ENCODE data around the gene TBX2.

TBX2 gene

GRCh38 chr17:61402073-61402541 lies 2.5 kb downstream of the TBX2 start:
- no peak for DNase-seq (ENCODE audit: low read depth in 2 of 2)

- no peak for DNase-seq (ENCODE audit: low read depth in 2 of 2)
Measured at GRCh38 chr17:61402978-61403800, 3.5 kb downstream of the TBX2 start.

GRCh38 chr17:61403801-61404662 lies 4.4 kb downstream of the TBX2 start:
- DNase-seq (ENCODE audit: low read depth in 2 of 2), result no peak

GRCh38 chr17:61404663-61404912 lies 4.9 kb downstream of the TBX2 start:
- DNase-seq (ENCODE audit: low read depth in 2 of 2), result no peak

- DNase-seq (ENCODE audit: low read depth in 2 of 2), result no peak
Measured at GRCh38 chr17:61404913-61405685, 5.5 kb downstream of the TBX2 start.

GRCh38 chr17:61405686-61406536 lies 6.3 kb downstream of the TBX2 start:
- no peak for DNase-seq (ENCODE audit: low read depth in 2 of 2)

GRCh38 chr17:61406537-61406845 lies 6.8 kb downstream of the TBX2 start:
- DNase-seq (ENCODE audit: low read depth in 2 of 2), result no peak

DNA sequence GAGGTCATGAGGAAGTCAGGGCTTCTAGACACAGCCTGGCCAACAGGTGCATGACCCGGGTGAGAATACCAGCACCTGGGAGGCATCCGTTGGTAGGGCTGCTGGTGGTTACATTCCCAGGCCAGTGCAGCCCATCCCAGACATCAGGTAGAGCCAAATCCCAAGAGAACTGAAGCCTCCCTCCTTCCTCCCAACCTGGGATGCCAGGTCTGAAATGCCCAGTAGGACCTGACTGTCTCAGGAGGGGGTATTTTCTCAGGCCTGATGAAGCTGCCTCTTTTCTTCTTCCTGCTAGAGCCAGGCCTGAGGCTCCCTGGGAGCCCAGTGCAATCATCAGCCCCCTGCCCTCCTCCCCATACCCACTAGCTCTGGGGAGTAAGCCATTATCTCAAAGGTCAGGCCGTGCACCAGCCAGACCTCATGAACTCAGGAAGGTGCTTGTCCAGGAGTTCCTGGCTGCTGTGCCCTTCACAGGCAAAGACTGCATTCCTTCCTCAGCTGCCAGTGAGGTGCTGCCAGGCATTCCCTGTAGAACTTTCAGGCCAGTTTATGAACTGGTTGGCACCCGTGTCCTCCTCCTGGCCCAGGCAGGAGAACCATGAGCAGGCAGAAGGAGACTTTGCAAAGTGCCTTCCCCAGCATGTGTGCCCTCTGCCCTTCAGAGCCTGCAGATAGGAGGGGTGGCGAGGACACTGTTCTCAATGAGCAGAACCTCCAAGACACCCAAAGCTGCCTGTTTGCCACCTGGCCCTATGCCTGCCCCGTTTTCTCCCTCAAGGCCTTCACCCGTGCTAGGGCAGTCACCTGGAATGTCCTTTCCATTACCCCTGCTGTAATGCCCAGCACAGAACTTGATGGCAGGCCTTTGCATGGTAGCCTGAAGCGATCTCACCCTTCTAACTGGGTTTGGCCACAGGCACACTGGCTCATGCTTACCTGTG lies 7.6 kb downstream of the TBX2 start:
- no peak for DNase-seq (ENCODE audit: low read depth in 2 of 2)

- DNase-seq (ENCODE audit: low read depth in 2 of 2), result no peak
Measured at GRCh38 chr17:61408151-61409041, 8.8 kb downstream of the TBX2 start.

GRCh38 chr17:61409301-61410112 lies 9.9 kb downstream of the TBX2 start:
- no peak for DNase-seq (ENCODE audit: low read depth in 2 of 2)

DNA sequence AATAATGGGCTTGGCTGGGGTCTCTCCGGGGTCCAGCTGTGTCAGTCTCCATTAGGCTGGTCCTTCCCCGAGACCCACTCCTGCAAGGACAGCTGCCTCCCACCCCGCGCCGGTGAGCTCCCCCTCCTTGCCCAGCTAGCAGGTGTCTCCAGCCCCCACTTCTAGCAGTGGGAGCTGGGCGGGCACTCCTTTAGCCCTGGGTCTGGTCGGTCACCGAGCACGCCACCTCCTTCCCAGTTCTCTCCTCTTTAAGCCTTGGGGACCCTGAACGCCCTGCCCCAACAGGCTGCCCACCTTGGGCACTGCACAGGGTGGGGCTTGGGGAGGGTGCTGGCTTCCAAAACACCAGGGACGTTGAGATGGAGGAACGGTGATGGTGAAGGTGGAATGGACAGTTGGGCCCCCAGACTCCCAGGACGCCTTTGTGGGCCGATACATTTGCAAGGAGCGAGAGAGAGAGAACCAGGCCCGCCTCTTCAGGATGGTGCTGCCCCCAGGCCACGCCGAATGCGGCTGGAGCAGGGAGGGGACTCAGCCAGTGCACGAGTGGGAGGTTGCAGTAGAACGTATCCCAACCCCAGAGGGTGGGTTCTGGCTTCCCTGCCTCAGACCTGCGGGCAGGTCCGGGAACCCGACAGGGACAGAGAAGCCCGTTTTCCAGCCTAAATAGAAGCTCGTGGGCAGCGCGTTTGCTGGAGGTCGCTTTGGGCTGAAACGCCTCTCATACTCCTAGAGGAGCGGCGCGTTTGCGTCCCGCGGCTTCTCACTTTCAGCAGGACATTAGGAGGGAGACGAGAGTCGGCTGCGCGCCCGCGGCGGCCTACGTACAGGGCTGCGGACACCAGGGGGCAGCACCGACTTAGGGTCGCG lies 10.7 kb downstream of the TBX2 start:
- DNase-seq (ENCODE audit: low read depth in 2 of 2), result peak; percentile 69 to 76

DNA sequence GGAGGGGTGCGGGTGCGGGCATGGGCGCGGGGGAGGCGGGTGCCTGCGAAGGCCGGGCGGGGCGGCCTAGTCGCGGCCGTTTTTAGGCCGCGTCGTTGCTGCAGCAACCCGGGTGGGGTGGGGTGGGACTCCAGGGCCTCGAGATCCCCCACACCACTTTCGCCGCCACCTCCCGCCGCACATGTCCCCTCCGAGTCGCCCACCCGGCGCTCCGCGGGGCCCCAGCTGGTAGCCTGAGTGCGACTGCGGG lies 11.3 kb downstream of the TBX2 start:
- no peak for DNase-seq (ENCODE audit: low read depth in 2 of 2)

DNA sequence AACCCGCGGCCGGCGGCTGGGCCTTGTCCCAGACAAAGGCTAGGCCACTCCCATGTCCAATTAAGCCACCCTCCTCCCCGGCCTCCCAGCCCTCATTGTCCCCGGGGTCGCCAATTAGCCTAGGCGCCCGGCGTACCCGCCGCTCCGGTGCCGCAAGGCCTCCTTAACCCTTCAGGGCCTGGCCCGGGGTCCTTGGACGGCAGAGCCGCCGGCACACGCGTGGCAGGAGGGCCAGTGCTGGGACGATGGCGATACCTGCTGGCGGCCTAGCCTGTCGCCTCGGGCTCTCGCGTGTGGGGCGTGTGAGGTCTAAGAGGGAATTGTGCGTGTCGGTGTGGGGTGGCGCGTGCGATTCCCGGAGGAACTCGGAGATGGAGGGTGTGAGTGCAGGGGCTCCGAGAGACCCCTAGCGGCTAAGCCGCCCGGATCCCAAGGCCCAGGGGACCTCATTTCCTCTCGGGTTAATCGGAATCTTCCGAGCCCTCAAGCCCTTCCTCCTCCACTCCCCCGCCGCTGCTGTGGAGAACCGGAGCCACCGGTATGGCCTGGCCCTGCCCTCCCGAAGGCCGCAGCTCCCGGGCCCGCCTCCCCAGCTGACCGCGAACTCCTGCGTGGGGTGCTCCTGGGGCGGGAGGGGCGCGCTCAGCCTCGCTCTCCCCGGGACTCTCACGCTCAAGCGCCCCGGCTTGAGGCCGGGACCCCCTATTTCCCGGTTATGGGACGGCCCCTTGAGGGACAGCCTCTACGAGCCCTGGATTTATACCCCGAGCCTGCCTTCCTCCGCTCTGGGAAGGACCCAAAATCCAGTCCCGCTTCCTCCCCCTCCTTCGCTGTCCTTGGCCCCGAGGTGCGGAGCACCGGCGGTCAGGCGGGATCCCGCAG lies 11.9 kb downstream of the TBX2 start:
- no peak for DNase-seq (ENCODE audit: low read depth in 2 of 2)

GRCh38 chr17:61412143-61412859 lies 12.7 kb downstream of the TBX2 start:
- DNase-seq (ENCODE audit: low read depth in 2 of 2), result peak; percentile 59 to 70

- no peak for DNase-seq (ENCODE audit: low read depth in 2 of 2)
Measured at GRCh38 chr17:61412860-61413660, 13.4 kb downstream of the TBX2 start.
